Caki2 (cell line): ENCODE measurements around the gene ZNF433. TPM values are rescaled to one million over a fixed set of nuclear protein-coding genes. Genes with fewer than 3 reads are reported as not detected.

Experiments
- total RNA-seq: library from RNA; depleted of rRNA; stranded (reverse); fragments of >200 nt; shearing (Covaris generic); gene quantifications from 2 replicates; pipeline ENCODE4 v1.2.3, GENCODE V29; 2014; ENCODE audit warnings: low replicate concordance; rRNA removed

The ZNF433 gene
- total RNA-seq, 1 experiment from 2014 or later = 0.20 TPM

Other genes with a start within 250 kb of the ZNF433 start
- 0.41 TPM in 1 of 2 replicates, not detected in the other for gene ZNF491, start 237.2 kb downstream of the ZNF433 start, total RNA-seq
- 3.2 and 5.7 TPM in 2 replicates for gene ZNF440, start 221.4 kb downstream of the ZNF433 start, total RNA-seq
- gene ZNF439, start 187.0 kb downstream of the ZNF433 start, total RNA-seq = not detected in 2 replicates
- gene ZNF69, start 147.9 kb downstream of the ZNF433 start, total RNA-seq = 8.3 and 14.0 TPM in 2 replicates
- gene ZNF700, start 110.6 kb downstream of the ZNF433 start, total RNA-seq = 2.8 and 11.5 TPM in 2 replicates
- gene ZNF763, start 70.6 kb downstream of the ZNF433 start, total RNA-seq = 7.0 TPM in 1 of 2 replicates, not detected in the other
- 0.67 TPM in 1 of 2 replicates, not detected in the other for gene ZNF878, start 17.3 kb upstream of the ZNF433 start, total RNA-seq
- gene ZNF844, start 29.1 kb upstream of the ZNF433 start, total RNA-seq = 0.24 TPM in 1 of 2 replicates, not detected in the other
- 3.4 and 20.8 TPM in 2 replicates for gene ZNF20, start 104.7 kb upstream of the ZNF433 start, total RNA-seq
- gene ZNF625, start 121.1 kb upstream of the ZNF433 start, total RNA-seq = not detected in 2 replicates
- gene ZNF136, start 127.4 kb upstream of the ZNF433 start, total RNA-seq = 1.1 and 6.6 TPM in 2 replicates